CD8-positive, alpha-beta memory T cell (primary cell): ENCODE data around the gene ATP6V0E2. TPM values are rescaled to one million over a fixed set of nuclear protein-coding genes. Genes with fewer than 3 reads are reported as not detected.

Source experiments
- polyA plus RNA-seq: library from polyadenylated mRNA; unstranded; fragments of 300-500 nt; fragmentation: Illumina TruSeq; gene quantifications from one replicate; pipeline ENCODE4 v1.2.3, GENCODE V29; 2021
- total RNA-seq, 2 experiments: library from RNA; stranded (reverse); gene quantifications; one replicate each; pipeline ENCODE4 v1.2.3, GENCODE V29; 2021

Gene ATP6V0E2
- total and polyA plus RNA-seq, 3 experiments from 2014 or later = 68.3 to 144 (median 76.2) TPM

Other genes starting within 250 kb of the ATP6V0E2 start
- gene ZNF467, start 100.4 kb upstream of the ATP6V0E2 start, total RNA-seq = under 1 TPM in 1 of 2 experiments, not detected in 1; 0.24 TPM
- 1.3 TPM for gene ZNF467, start 100.4 kb upstream of the ATP6V0E2 start, polyA plus RNA-seq
- gene ZNF862, start 35.6 kb upstream of the ATP6V0E2 start, total RNA-seq = 10 to 100 TPM; 12.3 to 13.2 TPM
- gene ZNF862, start 35.6 kb upstream of the ATP6V0E2 start, polyA plus RNA-seq = 6.8 TPM